ENCODE results near the gene RAB40C. TPM values are rescaled to one million over a fixed set of nuclear protein-coding genes. Genes with fewer than 3 reads are reported as not detected.

The RAB40C gene
- total RNA-seq, 1 experiment from 2014 or later, result 22.5 TPM

GRCh38 chr16:619476-620100 lies 29.7 kb downstream of the RAB40C start:
- POLR2A ChIA-PET, result no interaction called here

GRCh38 chr16:620700-621525 lies 31.0 kb downstream of the RAB40C start:
- H3K36me3 Mint-ChIP-seq, result no peaks in the 10 kb centered on the region
- no peak overlapping the region for H3K4me3 Mint-ChIP-seq
- H3K4me1 Mint-ChIP-seq, result peaks cover 24% of the 10 kb centered on the region
- no peaks in the 10 kb centered on the region for H3K9me3 Mint-ChIP-seq
- no peak for DNase-seq (ENCODE audit: low spot score)
- no peaks in the 10 kb centered on the region for H3K27me3 Mint-ChIP-seq (ENCODE audit: low read depth)
- ATAC-seq, result no peak
- no peak overlapping the region; the same call in 1 of the 2 replicates for H3K27ac Mint-ChIP-seq
- CTCF ChIA-PET, result interaction anchor here (0.7 to 3.5 kb wide), 10 partner anchors 10 to 74 kb away, joined by 3 to 21 read pairs (median 8); partner anchors contain the start of genes RHOT2 and WDR90
- POLR2A ChIA-PET, result no interaction called here
- TF ChIP-seq ZNF219 (CRISPR knock-in tag; IDR thresholded peaks at IDR 0.05; ENCODE audit: borderline replicate concordance), result no peak
- TF ChIP-seq ATF3 (CRISPR knock-in tag; conservative IDR thresholded peaks at IDR 0.05), result no peak
- TF ChIP-seq, protein P1, sequence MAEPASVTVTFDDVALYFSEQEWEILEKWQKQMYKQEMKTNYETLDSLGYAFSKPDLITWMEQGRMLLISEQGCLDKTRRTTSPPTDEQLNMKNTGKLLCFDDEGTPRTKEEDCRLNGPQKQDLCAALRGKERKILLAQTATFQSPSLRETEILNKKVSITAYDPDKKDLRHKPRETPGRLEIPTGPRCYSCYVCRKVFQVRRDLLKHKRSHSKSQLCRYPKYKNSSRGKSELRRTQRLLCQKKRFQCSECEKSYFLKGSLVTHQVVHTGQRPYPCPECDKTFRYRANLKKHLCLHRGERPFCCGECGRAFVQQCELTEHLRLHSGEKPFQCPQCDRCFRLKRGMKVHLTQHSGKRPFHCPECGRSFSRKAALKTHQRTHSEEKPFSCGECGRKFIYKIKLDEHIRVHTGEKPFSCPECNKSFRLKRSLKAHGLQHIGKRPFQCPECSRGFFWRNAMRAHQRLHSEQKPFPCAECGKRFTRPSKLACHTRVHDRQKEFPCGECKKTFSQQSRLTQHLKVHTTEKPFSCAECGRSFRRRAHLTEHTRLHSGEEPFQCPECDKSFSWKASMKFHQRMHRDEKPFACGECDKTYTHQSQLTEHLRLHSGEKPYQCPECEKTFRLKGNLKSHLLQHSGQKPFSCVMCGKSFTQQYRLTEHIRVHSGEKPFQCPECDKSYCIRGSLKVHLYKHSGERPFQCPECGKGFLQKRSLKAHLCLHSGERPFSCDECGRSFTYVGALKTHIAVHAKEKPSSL (CRISPR knock-in tag; conservative IDR thresholded peaks at IDR 0.05), result no peak
- TF ChIP-seq IRF2 (CRISPR knock-in tag; IDR thresholded peaks at IDR 0.05; ENCODE audit: borderline replicate concordance, low read depth), result no peak
- no peak for TF ChIP-seq USF1 (CRISPR knock-in tag; IDR thresholded peaks at IDR 0.05)
- no peak for TF ChIP-seq GRHL2 (CRISPR knock-in tag; IDR thresholded peaks at IDR 0.05; ENCODE audit: insufficient replicate concordance, severe bottlenecking)
- no peak for TF ChIP-seq CBFB (CRISPR knock-in tag; IDR thresholded peaks at IDR 0.05; ENCODE audit: low read depth)
- TF ChIP-seq CREM (CRISPR knock-in tag; IDR thresholded peaks at IDR 0.05), result no peak
- TF ChIP-seq ZNF423 (CRISPR knock-in tag; IDR thresholded peaks at IDR 0.05), result no peak
- TF ChIP-seq TEAD4 (CRISPR knock-in tag; IDR thresholded peaks at IDR 0.05), result no peak
- TF ChIP-seq ATF1 (CRISPR knock-in tag; IDR thresholded peaks at IDR 0.05), result no peak
- TF ChIP-seq ZNF138 (CRISPR knock-in tag; conservative IDR thresholded peaks at IDR 0.05), result no peak

More at GRCh38 chr16:619476-620100, 29.7 kb downstream of the RAB40C start:
- Mint-ChIP-seq H3K4me3 (no peak overlapping the region), H3K36me3 (peaks cover 6% of the 10 kb centered on the region), H3K27me3 (ENCODE audit: low read depth) (no peaks in the 10 kb centered on the region), H3K9me3 (no peaks in the 10 kb centered on the region), H3K4me1 (peaks cover 24% of the 10 kb centered on the region), H3K27ac (no peak overlapping the region)
- DNase-seq (ENCODE audit: low spot score) (no peak), ATAC-seq (no peak)
- CTCF ChIA-PET, result interaction anchor here (0.7 to 3.5 kb wide), 4 partner anchors 8 to 132 kb away, joined by 3 to 18 read pairs (median 4); no protein-coding TSS in a partner anchor
- TF ChIP-seq, protein P2, sequence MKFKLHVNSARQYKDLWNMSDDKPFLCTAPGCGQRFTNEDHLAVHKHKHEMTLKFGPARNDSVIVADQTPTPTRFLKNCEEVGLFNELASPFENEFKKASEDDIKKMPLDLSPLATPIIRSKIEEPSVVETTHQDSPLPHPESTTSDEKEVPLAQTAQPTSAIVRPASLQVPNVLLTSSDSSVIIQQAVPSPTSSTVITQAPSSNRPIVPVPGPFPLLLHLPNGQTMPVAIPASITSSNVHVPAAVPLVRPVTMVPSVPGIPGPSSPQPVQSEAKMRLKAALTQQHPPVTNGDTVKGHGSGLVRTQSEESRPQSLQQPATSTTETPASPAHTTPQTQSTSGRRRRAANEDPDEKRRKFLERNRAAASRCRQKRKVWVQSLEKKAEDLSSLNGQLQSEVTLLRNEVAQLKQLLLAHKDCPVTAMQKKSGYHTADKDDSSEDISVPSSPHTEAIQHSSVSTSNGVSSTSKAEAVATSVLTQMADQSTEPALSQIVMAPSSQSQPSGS (CRISPR knock-in tag; IDR thresholded peaks at IDR 0.05; ENCODE audit: borderline replicate concordance, low read depth), result no peak
- TF ChIP-seq FOXP1 (CRISPR knock-in tag; IDR thresholded peaks at IDR 0.05; ENCODE audit: borderline replicate concordance), result no peak
- no peak for TF ChIP-seq ZNF121 (CRISPR knock-in tag; IDR thresholded peaks at IDR 0.05)
- no peak for TF ChIP-seq JUN (CRISPR knock-in tag; IDR thresholded peaks at IDR 0.05)
- TF ChIP-seq ZNF423 (CRISPR knock-in tag; IDR thresholded peaks at IDR 0.05), result no peak
- no peak for TF ChIP-seq GRHL2 (CRISPR knock-in tag; IDR thresholded peaks at IDR 0.05; ENCODE audit: insufficient replicate concordance, severe bottlenecking)
- no peak for TF ChIP-seq KAT7 (CRISPR knock-in tag; IDR thresholded peaks at IDR 0.05; ENCODE audit: borderline replicate concordance)
- TF ChIP-seq, protein P3, sequence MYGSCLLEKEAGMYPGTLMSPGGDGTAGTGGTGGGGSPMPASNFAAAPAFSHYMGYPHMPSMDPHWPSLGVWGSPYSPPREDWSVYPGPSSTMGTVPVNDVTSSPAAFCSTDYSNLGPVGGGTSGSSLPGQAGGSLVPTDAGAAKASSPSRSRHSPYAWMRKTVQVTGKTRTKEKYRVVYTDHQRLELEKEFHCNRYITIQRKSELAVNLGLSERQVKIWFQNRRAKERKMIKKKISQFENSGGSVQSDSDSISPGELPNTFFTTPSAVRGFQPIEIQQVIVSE (CRISPR knock-in tag; IDR thresholded peaks at IDR 0.05; ENCODE audit: borderline replicate concordance), result no peak
- no peak for TF ChIP-seq ZNF416 (CRISPR knock-in tag; IDR thresholded peaks at IDR 0.05)
- no peak for TF ChIP-seq ESRRA (CRISPR knock-in tag; IDR thresholded peaks at IDR 0.05; ENCODE audit: borderline replicate concordance)
- TF ChIP-seq, protein P4, sequence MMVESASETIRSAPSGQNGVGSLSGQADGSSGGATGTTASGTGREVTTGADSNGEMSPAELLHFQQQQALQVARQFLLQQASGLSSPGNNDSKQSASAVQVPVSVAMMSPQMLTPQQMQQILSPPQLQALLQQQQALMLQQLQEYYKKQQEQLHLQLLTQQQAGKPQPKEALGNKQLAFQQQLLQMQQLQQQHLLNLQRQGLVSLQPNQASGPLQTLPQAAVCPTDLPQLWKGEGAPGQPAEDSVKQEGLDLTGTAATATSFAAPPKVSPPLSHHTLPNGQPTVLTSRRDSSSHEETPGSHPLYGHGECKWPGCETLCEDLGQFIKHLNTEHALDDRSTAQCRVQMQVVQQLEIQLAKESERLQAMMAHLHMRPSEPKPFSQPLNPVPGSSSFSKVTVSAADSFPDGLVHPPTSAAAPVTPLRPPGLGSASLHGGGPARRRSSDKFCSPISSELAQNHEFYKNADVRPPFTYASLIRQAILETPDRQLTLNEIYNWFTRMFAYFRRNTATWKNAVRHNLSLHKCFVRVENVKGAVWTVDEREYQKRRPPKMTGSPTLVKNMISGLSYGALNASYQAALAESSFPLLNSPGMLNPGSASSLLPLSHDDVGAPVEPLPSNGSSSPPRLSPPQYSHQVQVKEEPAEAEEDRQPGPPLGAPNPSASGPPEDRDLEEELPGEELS (CRISPR knock-in tag; IDR thresholded peaks at IDR 0.05), result no peak
- no peak for TF ChIP-seq ZSCAN18 (CRISPR knock-in tag; IDR thresholded peaks at IDR 0.05)
- no peak for TF ChIP-seq OVOL2 (CRISPR knock-in tag; IDR thresholded peaks at IDR 0.05; ENCODE audit: borderline replicate concordance)
- TF ChIP-seq MXD4 (CRISPR knock-in tag; IDR thresholded peaks at IDR 0.05; ENCODE audit: borderline replicate concordance), result no peak

Data from WTC11 (cell line).